Spleen (tissue), 11 donors: Measurements from ENCODE around the gene IGSF9. TPM values are rescaled to one million over a fixed set of nuclear protein-coding genes. Genes with fewer than 3 reads are reported as not detected.

Experiments
- microRNA-seq, 3 donors: library from miRNA; unstranded; fragments of <30 nt; microRNA quantifications; one replicate each; pipeline versions ENCODE4 to v1.1.0, GENCODE V29; 2019 to 2020
- polyA plus RNA-seq, 3 donors: library from polyadenylated mRNA; stranded (reverse); fragments of 200-250 nt; gene quantifications; one replicate each; pipeline ENCODE4 v1.2.1, GENCODE V29; 2013
- small RNA-seq, 4 donors: library from RNA; depleted of rRNA; stranded (forward); fragments of <200 nt; gene quantifications; one replicate each; pipeline ENCODE3, GENCODE V24; 2016
- total RNA-seq, 7 donors: library from RNA; depleted of rRNA in 3 of 7; stranded (reverse); fragments of >200 nt in 3 of 7; fragmentation: NEBNext Ultra II Directional in 4 of 7; extraction: Animal tissue kit (Norgen Biotek cat#: 25700) in 4 of 7; gene quantifications; one replicate each; pipeline versions ENCODE4 v1.1.0 to v1.2.1, GENCODE V29; 2016 to 2021
- donor health status: healthy with polysubstance abuse.
- donor health status: DM: no; HTN: no; CAD: no; lungs with moderate emphysema.
- donor health status: DM: no; HTN: no; CAD: no.
- donor health status: Bipolar disorder and iron deficiency.
- donor health status: healthy.
- donor health status: DM: no; HTN: no; CAD: no.
- donor health status: DM: yes; HTN: yes; CAD: no.

Gene IGSF9
- total and polyA plus RNA-seq, 10 donors = 0.12 to 2.1 (median 0.95) TPM

Small RNAs within 50 kb of the gene (microRNA-seq; reads per million reads assigned to microRNA genes)
- 0 reads per million in 3 donors for gene MIR4259

Small RNAs within 50 kb of the gene (small RNA-seq; reads per million reads assigned to genes)
- gene MIR4259 = 0 reads per million in 4 donors

Other genes starting within 250 kb of the IGSF9 start
- gene CRP, start 231.0 kb downstream of the IGSF9 start, total RNA-seq = under 1 TPM in 2 of 7 donors, not detected in 5; 0.46 to 0.73 TPM
- gene CRP, start 231.0 kb downstream of the IGSF9 start, polyA plus RNA-seq = under 1 TPM in 1 of 3 donors, not detected in 2; 0.06 TPM
- 10 to 100 TPM; 23.1 to 76.3 (median 30.7) TPM for gene DUSP23, start 164.7 kb downstream of the IGSF9 start, total RNA-seq
- gene DUSP23, start 164.7 kb downstream of the IGSF9 start, polyA plus RNA-seq = 10 to 100 TPM; 45.0 to 69.5 (median 58.3) TPM
- gene FCRL6, start 143.3 kb downstream of the IGSF9 start, total RNA-seq = 10 to 100 TPM in 5 of 7 donors, 1 to 10 TPM in 2; 7.5 to 24.4 (median 17.8) TPM
- gene FCRL6, start 143.3 kb downstream of the IGSF9 start, polyA plus RNA-seq = 1 to 10 TPM in 2 of 3 donors, under 1 TPM in 1; 0.52 to 2.0 (median 1.0) TPM
- gene SLAMF8, start 118.7 kb downstream of the IGSF9 start, total RNA-seq = 10 to 100 TPM; 13.0 to 40.0 (median 25.2) TPM
- gene SLAMF8, start 118.7 kb downstream of the IGSF9 start, polyA plus RNA-seq = 10 to 100 TPM; 12.9 to 18.7 (median 16.1) TPM
- gene VSIG8, start 83.0 kb downstream of the IGSF9 start, total RNA-seq = under 1 TPM in 1 of 7 donors, not detected in 6; 0.33 TPM
- under 1 TPM; 0.03 to 0.43 (median 0.13) TPM for gene VSIG8, start 83.0 kb downstream of the IGSF9 start, polyA plus RNA-seq
- 1 to 10 TPM; 1.1 to 3.0 (median 2.0) TPM for gene CFAP45, start 45.4 kb downstream of the IGSF9 start, total RNA-seq
- gene CFAP45, start 45.4 kb downstream of the IGSF9 start, polyA plus RNA-seq = 1 to 10 TPM in 2 of 3 donors, under 1 TPM in 1; 0.58 to 2.8 (median 1.2) TPM
- 100 to 1,000 TPM; 341 to 505 (median 407) TPM for gene TAGLN2, start 20.1 kb downstream of the IGSF9 start, total RNA-seq
- 100 to 1,000 TPM; 351 to 525 (median 475) TPM for gene TAGLN2, start 20.1 kb downstream of the IGSF9 start, polyA plus RNA-seq
- 1 to 10 TPM in 1 of 7 donors, under 1 TPM in 2, not detected in 4; 0.67 to 1.3 (median 0.89) TPM for gene SLAMF9, start 8.6 kb upstream of the IGSF9 start, total RNA-seq
- under 1 TPM; 0.14 to 0.26 (median 0.22) TPM for gene SLAMF9, start 8.6 kb upstream of the IGSF9 start, polyA plus RNA-seq
- gene PIGM, start 86.4 kb upstream of the IGSF9 start, total RNA-seq = 1 to 10 TPM; 4.2 to 8.5 (median 6.8) TPM
- gene PIGM, start 86.4 kb upstream of the IGSF9 start, polyA plus RNA-seq = 1 to 10 TPM; 2.1 to 2.7 (median 2.4) TPM
- 10 to 100 TPM in 5 of 7 donors, 1 to 10 TPM in 2; 6.5 to 30.8 (median 23.9) TPM for gene KCNJ10, start 124.5 kb upstream of the IGSF9 start, total RNA-seq
- 1 to 10 TPM; 3.7 to 3.9 (median 3.8) TPM for gene KCNJ10, start 124.5 kb upstream of the IGSF9 start, polyA plus RNA-seq
- gene KCNJ9, start 135.9 kb upstream of the IGSF9 start, total RNA-seq = not detected
- not detected for gene KCNJ9, start 135.9 kb upstream of the IGSF9 start, polyA plus RNA-seq
- gene IGSF8, start 153.0 kb upstream of the IGSF9 start, total RNA-seq = 10 to 100 TPM; 16.8 to 28.9 (median 25.3) TPM
- 10 to 100 TPM; 15.6 to 23.1 (median 16.1) TPM for gene IGSF8, start 153.0 kb upstream of the IGSF9 start, polyA plus RNA-seq
- 10 to 100 TPM in 1 of 7 donors, 1 to 10 TPM in 3, under 1 TPM in 3; 0.20 to 19.1 (median 1.1) TPM for gene ATP1A2, start 170.1 kb upstream of the IGSF9 start, total RNA-seq
- 1 to 10 TPM in 1 of 3 donors, under 1 TPM in 2; 0.13 to 1.7 (median 0.27) TPM for gene ATP1A2, start 170.1 kb upstream of the IGSF9 start, polyA plus RNA-seq
- 1 to 10 TPM in 2 of 7 donors, under 1 TPM in 3, not detected in 2; 0.70 to 2.9 (median 0.97) TPM for gene ATP1A4, start 206.0 kb upstream of the IGSF9 start, total RNA-seq
- 1 to 10 TPM in 1 of 3 donors, under 1 TPM in 2; 0.85 to 2.3 (median 0.93) TPM for gene ATP1A4, start 206.0 kb upstream of the IGSF9 start, polyA plus RNA-seq
- 1 to 10 TPM in 1 of 7 donors, under 1 TPM in 3, not detected in 3; 0.37 to 1.1 (median 0.91) TPM for gene CASQ1, start 245.0 kb upstream of the IGSF9 start, total RNA-seq
- gene CASQ1, start 245.0 kb upstream of the IGSF9 start, polyA plus RNA-seq = 1 to 10 TPM in 2 of 3 donors, under 1 TPM in 1; 0.45 to 1.5 (median 1.5) TPM